ENCODE measurements around the gene HS3ST4.

The HS3ST4 gene

DNA sequence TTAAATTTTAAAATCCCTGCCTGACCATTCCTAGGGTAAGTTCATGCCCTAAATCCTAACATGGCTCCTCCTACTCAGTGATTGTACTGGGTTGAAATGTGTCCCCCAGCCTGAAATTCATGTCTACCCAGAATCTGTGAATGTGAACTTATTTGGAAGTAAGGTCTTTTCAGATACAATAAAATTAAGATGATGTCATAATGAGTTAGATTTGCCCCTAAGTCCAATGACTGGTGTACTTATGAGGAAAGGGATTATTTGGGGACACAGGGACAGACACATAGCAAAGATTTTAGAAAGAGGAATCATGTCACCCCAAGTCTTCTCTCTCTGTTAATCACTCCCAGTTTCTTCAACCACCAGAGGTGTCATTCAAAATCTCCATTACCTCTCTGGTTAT lies 185.3 kb downstream of the HS3ST4 start:
- Histone ChIP-seq H3K4me3 (ENCODE audit: low read depth in 1 of 2, low read length in 2 of 2) (no peak overlapping the region), H3K27me3 (ENCODE audit: insufficient read depth, low read length, poor library complexity) (no peaks in the 10 kb centered on the region), H3K4me2 (ENCODE audit: insufficient read depth, low read length) (no peak overlapping the region), H3K9me3 (ENCODE audit: insufficient read depth, low read length, severe bottlenecking) (no peaks in the 10 kb centered on the region), H3K9ac (ENCODE audit: low read depth, low read length) (no peak overlapping the region), H2AFZ (ENCODE audit: low read depth, low read length) (no peak overlapping the region), H3K36me3 (ENCODE audit: insufficient read depth, low read length) (no peaks in the 10 kb centered on the region), H3K79me2 (ENCODE audit: insufficient read depth, low read length) (no peaks in the 10 kb centered on the region), H3K27ac (ENCODE audit: low read length) (no peak overlapping the region), H4K20me1 (ENCODE audit: insufficient read depth, low read length) (no peaks in the 10 kb centered on the region), H3K4me1 (ENCODE audit: insufficient read depth, low read length) (no peaks in the 10 kb centered on the region)
- no peak for DNase-seq
- TF ChIP-seq EZH2 (IDR thresholded peaks at IDR 0.05; ENCODE audit: borderline replicate concordance, low read depth, low read length, severe bottlenecking): no peak
- TF ChIP-seq, protein P1, sequence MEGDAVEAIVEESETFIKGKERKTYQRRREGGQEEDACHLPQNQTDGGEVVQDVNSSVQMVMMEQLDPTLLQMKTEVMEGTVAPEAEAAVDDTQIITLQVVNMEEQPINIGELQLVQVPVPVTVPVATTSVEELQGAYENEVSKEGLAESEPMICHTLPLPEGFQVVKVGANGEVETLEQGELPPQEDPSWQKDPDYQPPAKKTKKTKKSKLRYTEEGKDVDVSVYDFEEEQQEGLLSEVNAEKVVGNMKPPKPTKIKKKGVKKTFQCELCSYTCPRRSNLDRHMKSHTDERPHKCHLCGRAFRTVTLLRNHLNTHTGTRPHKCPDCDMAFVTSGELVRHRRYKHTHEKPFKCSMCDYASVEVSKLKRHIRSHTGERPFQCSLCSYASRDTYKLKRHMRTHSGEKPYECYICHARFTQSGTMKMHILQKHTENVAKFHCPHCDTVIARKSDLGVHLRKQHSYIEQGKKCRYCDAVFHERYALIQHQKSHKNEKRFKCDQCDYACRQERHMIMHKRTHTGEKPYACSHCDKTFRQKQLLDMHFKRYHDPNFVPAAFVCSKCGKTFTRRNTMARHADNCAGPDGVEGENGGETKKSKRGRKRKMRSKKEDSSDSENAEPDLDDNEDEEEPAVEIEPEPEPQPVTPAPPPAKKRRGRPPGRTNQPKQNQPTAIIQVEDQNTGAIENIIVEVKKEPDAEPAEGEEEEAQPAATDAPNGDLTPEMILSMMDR (IDR thresholded peaks at IDR 0.05; ENCODE audit: borderline replicate concordance, extremely low read depth, low read length, poor library complexity, severe bottlenecking): no peak
- no peak for ATAC-seq (ENCODE audit: insufficient read depth, low read depth)

DNA sequence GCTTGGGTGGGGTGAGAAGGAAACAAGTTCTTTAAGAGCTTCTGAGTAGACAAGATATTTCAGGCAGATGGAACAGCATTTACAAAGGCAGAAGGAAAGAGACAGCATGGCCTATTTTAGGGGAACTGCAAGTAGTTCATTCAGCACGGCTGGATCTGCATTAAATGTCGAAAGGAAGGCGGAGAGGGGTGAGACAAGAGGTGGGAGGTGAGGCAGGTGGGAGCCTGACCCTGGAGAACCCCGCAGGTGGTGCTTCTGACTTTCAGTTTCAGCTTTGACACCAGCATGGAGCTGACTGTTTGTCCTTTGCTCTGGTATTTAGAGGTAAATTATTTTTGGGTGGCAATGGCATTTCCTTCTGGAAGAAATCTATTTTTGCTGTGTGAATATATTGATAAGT lies 194.8 kb downstream of the HS3ST4 start:
- no peaks in the 10 kb centered on the region for H3K79me2 ChIP-seq (ENCODE audit: insufficient read depth, low read length)
- no peak overlapping the region for H3K4me2 ChIP-seq (ENCODE audit: insufficient read depth, low read length)
- H3K27me3 ChIP-seq (ENCODE audit: insufficient read depth, low read length, poor library complexity): peaks cover 3% of the 10 kb centered on the region
- ATAC-seq (ENCODE audit: insufficient read depth, low read depth) (no peak), DNase-seq (no peak)
- no peaks in the 10 kb centered on the region for H3K9me3 ChIP-seq (ENCODE audit: insufficient read depth, low read length, severe bottlenecking)
- no peaks in the 10 kb centered on the region for H4K20me1 ChIP-seq (ENCODE audit: insufficient read depth, low read length)
- no peaks in the 10 kb centered on the region for H3K36me3 ChIP-seq (ENCODE audit: insufficient read depth, low read length)
- H3K27ac ChIP-seq (ENCODE audit: low read length): no peak overlapping the region
- no peak overlapping the region for H3K9ac ChIP-seq (ENCODE audit: low read depth, low read length)
- no peaks in the 10 kb centered on the region for H3K4me1 ChIP-seq (ENCODE audit: insufficient read depth, low read length)
- H3K4me3 ChIP-seq (ENCODE audit: low read depth in 1 of 2, low read length in 2 of 2): no peak overlapping the region
- no peak overlapping the region for H2AFZ ChIP-seq (ENCODE audit: low read depth, low read length)
- no peak for TF ChIP-seq EZH2 (IDR thresholded peaks at IDR 0.05; ENCODE audit: borderline replicate concordance, low read depth, low read length, severe bottlenecking)
- TF ChIP-seq, protein P1 (IDR thresholded peaks at IDR 0.05; ENCODE audit: borderline replicate concordance, extremely low read depth, low read length, poor library complexity, severe bottlenecking): no peak

DNA sequence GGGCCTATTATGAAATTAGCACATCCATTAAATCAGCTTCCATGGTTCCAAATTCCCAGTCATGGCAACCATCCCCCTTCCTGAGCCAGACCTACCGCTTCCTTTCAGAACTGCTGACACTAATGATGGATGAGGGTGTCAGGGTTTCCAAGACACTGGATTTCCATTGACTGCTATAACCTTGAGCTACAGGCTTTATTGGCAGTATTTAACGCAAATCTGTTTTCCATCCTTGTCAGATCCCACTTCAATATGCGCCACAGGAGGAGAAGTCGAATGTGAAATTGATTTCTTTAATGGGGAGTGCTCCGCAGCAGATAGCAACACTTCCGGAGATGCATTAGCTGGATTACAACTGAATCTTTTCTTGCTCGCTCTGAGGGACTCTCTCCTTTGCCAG lies 197.1 kb downstream of the HS3ST4 start:
- Histone ChIP-seq H3K27me3 (ENCODE audit: insufficient read depth, low read length, poor library complexity) (no peaks in the 10 kb centered on the region), H3K4me1 (ENCODE audit: insufficient read depth, low read length) (no peaks in the 10 kb centered on the region), H4K20me1 (ENCODE audit: insufficient read depth, low read length) (no peaks in the 10 kb centered on the region), H3K79me2 (ENCODE audit: insufficient read depth, low read length) (no peaks in the 10 kb centered on the region), H3K36me3 (ENCODE audit: insufficient read depth, low read length) (no peaks in the 10 kb centered on the region), H3K9ac (ENCODE audit: low read depth, low read length) (no peak overlapping the region), H3K27ac (ENCODE audit: low read length) (no peak overlapping the region), H3K4me3 (ENCODE audit: low read depth in 1 of 2, low read length in 2 of 2) (no peak overlapping the region), H3K9me3 (ENCODE audit: insufficient read depth, low read length, severe bottlenecking) (no peaks in the 10 kb centered on the region), H2AFZ (ENCODE audit: low read depth, low read length) (no peak overlapping the region), H3K4me2 (ENCODE audit: insufficient read depth, low read length) (no peak overlapping the region)
- no peak for DNase-seq
- ATAC-seq (ENCODE audit: insufficient read depth, low read depth): no peak
- TF ChIP-seq, protein P1 (IDR thresholded peaks at IDR 0.05; ENCODE audit: borderline replicate concordance, extremely low read depth, low read length, poor library complexity, severe bottlenecking): no peak
- TF ChIP-seq EZH2 (IDR thresholded peaks at IDR 0.05; ENCODE audit: borderline replicate concordance, low read depth, low read length, severe bottlenecking): no peak

DNA sequence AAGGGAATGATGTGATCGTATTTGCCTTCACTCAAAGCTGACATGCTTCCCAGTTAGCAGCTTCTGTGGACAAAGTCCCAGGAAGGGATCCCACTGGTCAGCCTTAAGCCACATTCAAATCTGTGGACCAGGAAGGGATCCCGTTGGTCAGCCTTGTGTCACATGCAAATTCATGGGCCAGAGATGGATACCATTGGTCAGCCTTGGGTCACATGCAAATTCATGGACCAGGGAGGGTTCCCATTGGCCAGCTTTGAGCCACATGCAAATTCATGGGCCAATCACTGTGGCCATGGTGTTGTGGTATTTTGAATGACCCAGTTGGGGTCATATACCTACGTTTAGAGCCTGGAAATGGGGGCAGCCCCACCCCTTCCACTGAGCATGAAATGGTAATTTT lies 201.6 kb downstream of the HS3ST4 start:
- no peak for ATAC-seq (ENCODE audit: insufficient read depth, low read depth)
- Histone ChIP-seq H3K4me1 (ENCODE audit: insufficient read depth, low read length) (no peaks in the 10 kb centered on the region), H3K36me3 (ENCODE audit: insufficient read depth, low read length) (no peaks in the 10 kb centered on the region), H3K27ac (ENCODE audit: low read length) (no peak overlapping the region), H3K79me2 (ENCODE audit: insufficient read depth, low read length) (no peaks in the 10 kb centered on the region), H3K9me3 (ENCODE audit: insufficient read depth, low read length, severe bottlenecking) (no peaks in the 10 kb centered on the region), H3K4me3 (ENCODE audit: low read depth in 1 of 2, low read length in 2 of 2) (no peak overlapping the region), H2AFZ (ENCODE audit: low read depth, low read length) (no peak overlapping the region), H4K20me1 (ENCODE audit: insufficient read depth, low read length) (no peaks in the 10 kb centered on the region), H3K27me3 (ENCODE audit: insufficient read depth, low read length, poor library complexity) (peaks cover 2% of the 10 kb centered on the region), H3K4me2 (ENCODE audit: insufficient read depth, low read length) (no peak overlapping the region), H3K9ac (ENCODE audit: low read depth, low read length) (no peak overlapping the region)
- no peak for TF ChIP-seq EZH2 (IDR thresholded peaks at IDR 0.05; ENCODE audit: borderline replicate concordance, low read depth, low read length, severe bottlenecking)
- TF ChIP-seq, protein P1 (IDR thresholded peaks at IDR 0.05; ENCODE audit: borderline replicate concordance, extremely low read depth, low read length, poor library complexity, severe bottlenecking): no peak
- DNase-seq: no peak
